ENCODE results near the gene TTN.

DNA sequence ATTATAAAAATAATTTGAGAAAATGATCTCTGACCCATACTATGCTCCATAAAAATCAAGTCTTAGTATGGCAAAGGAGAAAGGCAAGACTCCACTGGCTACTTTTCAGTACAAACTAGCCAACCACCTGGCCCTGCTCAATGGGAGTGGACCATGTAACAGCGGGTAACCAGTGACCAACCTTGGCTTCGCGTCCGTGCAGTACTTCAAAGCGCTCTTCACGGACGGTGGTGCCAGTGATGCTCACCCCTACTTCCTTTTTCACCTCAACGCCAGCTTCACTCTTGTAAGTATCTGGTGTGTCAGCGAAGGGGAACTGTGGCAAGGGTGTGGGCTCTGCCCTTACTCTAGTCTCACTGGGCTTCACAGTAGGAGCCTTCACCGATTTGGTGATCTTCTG, 23.3 kb downstream of the TTN start:
- TF ChIP-seq, protein P1, sequence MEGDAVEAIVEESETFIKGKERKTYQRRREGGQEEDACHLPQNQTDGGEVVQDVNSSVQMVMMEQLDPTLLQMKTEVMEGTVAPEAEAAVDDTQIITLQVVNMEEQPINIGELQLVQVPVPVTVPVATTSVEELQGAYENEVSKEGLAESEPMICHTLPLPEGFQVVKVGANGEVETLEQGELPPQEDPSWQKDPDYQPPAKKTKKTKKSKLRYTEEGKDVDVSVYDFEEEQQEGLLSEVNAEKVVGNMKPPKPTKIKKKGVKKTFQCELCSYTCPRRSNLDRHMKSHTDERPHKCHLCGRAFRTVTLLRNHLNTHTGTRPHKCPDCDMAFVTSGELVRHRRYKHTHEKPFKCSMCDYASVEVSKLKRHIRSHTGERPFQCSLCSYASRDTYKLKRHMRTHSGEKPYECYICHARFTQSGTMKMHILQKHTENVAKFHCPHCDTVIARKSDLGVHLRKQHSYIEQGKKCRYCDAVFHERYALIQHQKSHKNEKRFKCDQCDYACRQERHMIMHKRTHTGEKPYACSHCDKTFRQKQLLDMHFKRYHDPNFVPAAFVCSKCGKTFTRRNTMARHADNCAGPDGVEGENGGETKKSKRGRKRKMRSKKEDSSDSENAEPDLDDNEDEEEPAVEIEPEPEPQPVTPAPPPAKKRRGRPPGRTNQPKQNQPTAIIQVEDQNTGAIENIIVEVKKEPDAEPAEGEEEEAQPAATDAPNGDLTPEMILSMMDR (conservative IDR thresholded peaks at IDR 0.05), result no peak
- TF ChIP-seq EZH2 (IDR thresholded peaks at IDR 0.05; ENCODE audit: low read depth), result no peak

Data from PC-9 (cell line).